ENCODE measurements around the gene RPTOR.

DNA sequence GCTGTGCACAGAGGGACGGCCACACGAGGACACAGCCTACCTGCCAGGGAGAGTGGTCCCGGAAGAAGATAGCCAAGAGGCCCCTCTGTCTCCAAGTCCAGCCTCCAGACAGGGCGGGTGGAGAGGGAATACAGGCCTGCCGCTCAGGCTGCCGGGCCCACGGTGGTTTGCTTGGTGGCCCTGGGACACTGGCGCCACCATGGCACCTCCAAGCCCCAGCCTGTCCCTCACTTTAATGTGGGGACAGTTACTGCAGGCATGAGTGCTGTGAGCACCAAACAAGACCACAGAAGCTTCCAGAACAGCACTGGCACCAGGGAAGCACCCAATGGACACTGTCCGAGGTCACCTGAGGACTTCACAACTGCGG lies 425.0 kb downstream of the RPTOR start:
- TF ChIP-seq, protein P1, sequence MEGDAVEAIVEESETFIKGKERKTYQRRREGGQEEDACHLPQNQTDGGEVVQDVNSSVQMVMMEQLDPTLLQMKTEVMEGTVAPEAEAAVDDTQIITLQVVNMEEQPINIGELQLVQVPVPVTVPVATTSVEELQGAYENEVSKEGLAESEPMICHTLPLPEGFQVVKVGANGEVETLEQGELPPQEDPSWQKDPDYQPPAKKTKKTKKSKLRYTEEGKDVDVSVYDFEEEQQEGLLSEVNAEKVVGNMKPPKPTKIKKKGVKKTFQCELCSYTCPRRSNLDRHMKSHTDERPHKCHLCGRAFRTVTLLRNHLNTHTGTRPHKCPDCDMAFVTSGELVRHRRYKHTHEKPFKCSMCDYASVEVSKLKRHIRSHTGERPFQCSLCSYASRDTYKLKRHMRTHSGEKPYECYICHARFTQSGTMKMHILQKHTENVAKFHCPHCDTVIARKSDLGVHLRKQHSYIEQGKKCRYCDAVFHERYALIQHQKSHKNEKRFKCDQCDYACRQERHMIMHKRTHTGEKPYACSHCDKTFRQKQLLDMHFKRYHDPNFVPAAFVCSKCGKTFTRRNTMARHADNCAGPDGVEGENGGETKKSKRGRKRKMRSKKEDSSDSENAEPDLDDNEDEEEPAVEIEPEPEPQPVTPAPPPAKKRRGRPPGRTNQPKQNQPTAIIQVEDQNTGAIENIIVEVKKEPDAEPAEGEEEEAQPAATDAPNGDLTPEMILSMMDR (conservative IDR thresholded peaks at IDR 0.05 in 1 of 2, IDR thresholded peaks at IDR 0.05 in 1 of 2; ENCODE audit: low read depth in 1 of 2, low read length in 2 of 2): no peak
- no peak for TF ChIP-seq EZH2 (IDR thresholded peaks at IDR 0.05; ENCODE audit: low read length, missing control alignments)
